Measurements from ENCODE around the gene TEX38. TPM values are rescaled to one million over a fixed set of nuclear protein-coding genes. Genes with fewer than 3 reads are reported as not detected.

Gene TEX38
- total RNA-seq, 2 donors from 2014 or later: 0.55 TPM; not detected in 1

GRCh38 chr1:46708121-46708520 lies 36.5 kb downstream of the TEX38 start:
- H3K4me1 ChIP-seq (ENCODE audit: control insufficient read depth, insufficient read depth, low read length): no peaks in the 10 kb centered on the region
- Mint-ChIP-seq H3K36me3 (ENCODE audit: low read depth) (peaks cover 79% of the 10 kb centered on the region), H3K27me3 (ENCODE audit: insufficient read depth) (no peaks in the 10 kb centered on the region), H3K4me3 (no peak overlapping the region), H3K9me3 (no peaks in the 10 kb centered on the region), H3K27ac (no peak overlapping the region), H3K4me1 (peaks cover 4% of the 10 kb centered on the region)
- H3K4me3 ChIP-seq (ENCODE audit: low read length): no peak overlapping the region
- H3K36me3 ChIP-seq (ENCODE audit: control insufficient read depth, insufficient read depth, low read length): peaks cover 94% of the 10 kb centered on the region
- WGBS, 2 experiments (ENCODE audit: insufficient coverage in 1 of 2, insufficient read length in 1 of 2): 100% methylated on average over 1 of the region's 1 CpG; no CpG with 5 or more reads in 1 of the 2 experiments
- H3K27ac ChIP-seq (ENCODE audit: low read depth, low read length): no peak overlapping the region
- H3K27me3 ChIP-seq (ENCODE audit: control insufficient read depth, insufficient read depth, low read length, poor library complexity, severe bottlenecking): no peaks in the 10 kb centered on the region
- DNase-seq: no peak
- no peak overlapping the region for H3K9ac ChIP-seq (ENCODE audit: extremely low read depth, low read length, poor library complexity, severe bottlenecking)
- TF ChIP-seq, protein P1, sequence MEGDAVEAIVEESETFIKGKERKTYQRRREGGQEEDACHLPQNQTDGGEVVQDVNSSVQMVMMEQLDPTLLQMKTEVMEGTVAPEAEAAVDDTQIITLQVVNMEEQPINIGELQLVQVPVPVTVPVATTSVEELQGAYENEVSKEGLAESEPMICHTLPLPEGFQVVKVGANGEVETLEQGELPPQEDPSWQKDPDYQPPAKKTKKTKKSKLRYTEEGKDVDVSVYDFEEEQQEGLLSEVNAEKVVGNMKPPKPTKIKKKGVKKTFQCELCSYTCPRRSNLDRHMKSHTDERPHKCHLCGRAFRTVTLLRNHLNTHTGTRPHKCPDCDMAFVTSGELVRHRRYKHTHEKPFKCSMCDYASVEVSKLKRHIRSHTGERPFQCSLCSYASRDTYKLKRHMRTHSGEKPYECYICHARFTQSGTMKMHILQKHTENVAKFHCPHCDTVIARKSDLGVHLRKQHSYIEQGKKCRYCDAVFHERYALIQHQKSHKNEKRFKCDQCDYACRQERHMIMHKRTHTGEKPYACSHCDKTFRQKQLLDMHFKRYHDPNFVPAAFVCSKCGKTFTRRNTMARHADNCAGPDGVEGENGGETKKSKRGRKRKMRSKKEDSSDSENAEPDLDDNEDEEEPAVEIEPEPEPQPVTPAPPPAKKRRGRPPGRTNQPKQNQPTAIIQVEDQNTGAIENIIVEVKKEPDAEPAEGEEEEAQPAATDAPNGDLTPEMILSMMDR (conservative IDR thresholded peaks at IDR 0.05): no peak
- H3K9me3 ChIP-seq (ENCODE audit: control insufficient read depth, low read length): no peaks in the 10 kb centered on the region

DNA sequence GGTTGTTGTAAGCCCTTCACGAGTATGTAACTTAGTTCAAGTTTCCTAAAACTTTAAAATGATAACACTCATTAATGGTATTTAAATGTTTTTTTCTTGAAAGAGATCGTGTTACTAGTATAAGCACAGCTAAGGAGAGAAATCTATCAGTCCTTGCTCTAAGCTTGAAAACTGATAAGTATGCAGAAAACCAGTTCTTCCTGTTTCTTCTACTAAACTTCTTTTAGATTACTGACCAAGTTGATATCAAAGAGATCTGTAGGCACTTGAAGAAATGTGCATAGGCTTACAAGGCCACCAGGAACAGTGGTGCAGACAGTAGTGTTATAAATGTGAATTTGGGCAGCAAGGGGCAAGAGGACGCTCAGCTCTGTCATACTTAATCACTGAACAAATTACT lies 43.3 kb downstream of the TEX38 start:
- H3K4me3 ChIP-seq (ENCODE audit: low read length): peak overlapping the region; percentile 7
- TF ChIP-seq, protein P1 (conservative IDR thresholded peaks at IDR 0.05): no peak
- Mint-ChIP-seq H3K4me3 (no peak overlapping the region), H3K27me3 (ENCODE audit: insufficient read depth) (no peaks in the 10 kb centered on the region), H3K9me3 (no peaks in the 10 kb centered on the region), H3K4me1 (peaks cover 35% of the 10 kb centered on the region), H3K36me3 (ENCODE audit: low read depth) (peaks cover 54% of the 10 kb centered on the region), H3K27ac (peak overlapping the region; percentile 56)
- 92 to 100% methylated on average over 1 to 3 of the region's 3 CpGs for WGBS, 2 experiments (ENCODE audit: insufficient coverage in 1 of 2, insufficient read length in 1 of 2)
- no peaks in the 10 kb centered on the region for H3K27me3 ChIP-seq (ENCODE audit: control insufficient read depth, insufficient read depth, low read length, poor library complexity, severe bottlenecking)
- H3K9ac ChIP-seq (ENCODE audit: extremely low read depth, low read length, poor library complexity, severe bottlenecking): no peak overlapping the region
- peaks cover 57% of the 10 kb centered on the region for H3K36me3 ChIP-seq (ENCODE audit: control insufficient read depth, insufficient read depth, low read length)
- H3K27ac ChIP-seq (ENCODE audit: low read depth, low read length): no peak overlapping the region
- H3K9me3 ChIP-seq (ENCODE audit: control insufficient read depth, low read length): no peaks in the 10 kb centered on the region
- H3K4me1 ChIP-seq (ENCODE audit: control insufficient read depth, insufficient read depth, low read length): peaks cover 6% of the 10 kb centered on the region
- no peak for DNase-seq

DNA sequence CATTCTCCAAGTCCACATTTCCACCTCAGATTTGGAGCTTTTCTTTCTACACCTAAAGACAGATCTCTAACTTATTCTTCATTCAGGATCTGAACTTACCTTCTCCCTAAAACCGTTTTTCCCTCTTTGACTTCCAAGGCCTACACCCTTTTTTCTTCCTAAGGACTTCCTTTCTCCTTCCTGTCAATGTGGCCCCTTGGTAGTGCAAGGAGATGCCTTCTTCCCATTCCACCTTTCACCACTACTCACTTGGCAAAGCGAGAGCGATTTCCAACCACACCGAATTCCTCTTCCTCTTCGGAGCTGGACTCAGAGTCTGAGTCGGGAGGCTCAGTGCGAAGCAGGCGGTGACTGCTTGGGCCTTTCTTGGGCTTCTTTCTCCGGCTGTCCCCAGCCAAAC lies 46.0 kb downstream of the TEX38 start:
- no peak for DNase-seq

More for the DNA sequence above, 46.0 kb downstream of the TEX38 start:
- H3K27ac ChIP-seq (ENCODE audit: low read depth, low read length): no peak overlapping the region
- no peaks in the 10 kb centered on the region for H3K27me3 Mint-ChIP-seq (ENCODE audit: insufficient read depth)
- H3K36me3 Mint-ChIP-seq (ENCODE audit: low read depth): peaks cover 35% of the 10 kb centered on the region
- peak overlapping the region; percentile 90 for H3K27ac Mint-ChIP-seq
- peaks cover 32% of the 10 kb centered on the region for H3K36me3 ChIP-seq (ENCODE audit: control insufficient read depth, insufficient read depth, low read length)
- H3K9me3 ChIP-seq (ENCODE audit: control insufficient read depth, low read length): no peaks in the 10 kb centered on the region
- peak overlapping the region; percentile 71 for H3K9ac ChIP-seq (ENCODE audit: extremely low read depth, low read length, poor library complexity, severe bottlenecking)
- WGBS, 2 experiments (ENCODE audit: insufficient coverage in 1 of 2, insufficient read length in 1 of 2): 77 to 88% methylated on average over 3 to 9 of the region's 9 CpGs
- no peaks in the 10 kb centered on the region for H3K27me3 ChIP-seq (ENCODE audit: control insufficient read depth, insufficient read depth, low read length, poor library complexity, severe bottlenecking)
- TF ChIP-seq, protein P1 (conservative IDR thresholded peaks at IDR 0.05): no peak
- H3K4me3 Mint-ChIP-seq: peak overlapping the region; percentile 85
- H3K4me1 ChIP-seq (ENCODE audit: control insufficient read depth, insufficient read depth, low read length): peaks cover 11% of the 10 kb centered on the region
- peaks cover 45% of the 10 kb centered on the region for H3K4me1 Mint-ChIP-seq
- no peaks in the 10 kb centered on the region for H3K9me3 Mint-ChIP-seq
- H3K4me3 ChIP-seq (ENCODE audit: low read length): peak overlapping the region; percentile 94
